ENCODE results near the gene MNS1. TPM values are rescaled to one million over a fixed set of nuclear protein-coding genes. Genes with fewer than 3 reads are reported as not detected.

Gene MNS1
- polyA plus RNA-seq, 3 donors, result 0.03 to 0.29 TPM; not detected in 1

DNA sequence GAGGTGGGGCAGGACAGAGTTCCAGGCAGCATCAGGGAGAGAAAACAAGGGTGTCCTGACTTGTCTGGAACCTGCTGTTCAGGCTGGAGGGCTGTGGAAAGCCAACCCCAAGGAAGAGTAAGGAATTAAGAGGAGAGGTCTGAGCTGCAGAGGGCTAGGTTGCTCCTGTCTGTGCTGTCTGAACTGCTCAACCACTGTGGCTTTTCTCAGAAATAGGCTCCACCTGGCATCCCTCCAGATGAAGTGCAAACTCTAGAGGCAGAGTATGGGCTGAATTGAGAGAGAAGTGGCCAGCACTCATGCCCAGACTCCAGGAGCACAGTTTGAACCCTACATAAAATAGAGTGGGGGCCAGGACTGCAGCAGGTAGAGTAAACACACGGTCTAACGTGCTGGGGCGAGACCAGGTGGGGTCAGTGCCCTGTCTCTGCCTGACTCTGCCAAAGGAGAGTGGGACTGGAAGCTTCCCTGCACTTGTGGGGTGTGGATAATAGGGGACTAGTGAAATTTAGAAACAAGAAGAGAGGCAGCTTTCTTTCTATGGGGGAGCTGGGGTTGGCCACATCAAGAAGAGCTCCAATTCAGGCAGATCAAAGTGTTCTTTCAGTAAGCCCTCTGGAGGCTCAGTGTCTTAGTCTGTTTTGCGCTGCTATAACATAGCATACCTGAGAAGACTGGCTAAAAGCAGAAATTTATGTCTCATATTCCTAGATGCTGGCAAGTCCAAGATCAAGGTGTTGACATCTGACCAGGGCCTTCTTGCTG, 28.0 kb upstream of the MNS1 start:
- TF ChIP-seq CTCF (IDR thresholded peaks at IDR 0.05), result no peak
- Histone ChIP-seq H3K79me2 (ENCODE audit: insufficient read depth, low read length) (no peaks in the 10 kb centered on the region), H3K36me3 (replicated peaks in 1 of 2; ENCODE audit: control insufficient read depth in 1 of 2, insufficient read depth in 2 of 2, low read length in 2 of 2) (no peaks in the 10 kb centered on the region), H3K27ac (ENCODE audit: low read depth in 1 of 2, low read length in 2 of 2) (no peak overlapping the region), H3K4me2 (replicated peaks; ENCODE audit: extremely low read depth, low read length, poor library complexity, severe bottlenecking) (no peak overlapping the region), H3K4me1 (ENCODE audit: control insufficient read depth in 1 of 2, insufficient read depth in 2 of 2, low read length in 2 of 2) (no peaks in the 10 kb centered on the region), H3K27me3 (ENCODE audit: control insufficient read depth in 2 of 2, insufficient read depth in 2 of 2, low read length in 2 of 2) (no peaks in the 10 kb centered on the region), H4K20me1 (ENCODE audit: insufficient read depth, low read length) (no peaks in the 10 kb centered on the region), H3K4me3 (replicated peaks in 1 of 3; ENCODE audit: low read depth in 2 of 3, low read length in 3 of 3) (no peak overlapping the region), H3K9ac (ENCODE audit: insufficient read depth, low read length, poor library complexity, severe bottlenecking) (no peak overlapping the region), H3K9me3 (replicated peaks in 1 of 2; ENCODE audit: control insufficient read depth in 1 of 2, insufficient read depth in 1 of 2, low read length in 2 of 2) (no peaks in the 10 kb centered on the region), H2AFZ (ENCODE audit: insufficient read depth, low read depth, low read length, poor library complexity, severe bottlenecking) (no peak overlapping the region)
- intact Hi-C loops (cut with micrococcal nuclease), result loop anchor here in 1 of 2 donors (10.0 kb wide), 1 partner anchor 1032 kb away; no protein-coding TSS in a partner anchor
- Mint-ChIP-seq H3K4me3 (peak overlapping the region in 1 of 2 donors; percentile 10), H3K36me3 (no peaks in the 10 kb centered on the region), H3K27ac (no peak overlapping the region), H3K27me3 (ENCODE audit: low read depth in 3 of 3) (peaks cover 0 to 3% (median 1%) of the 10 kb centered on the region in 3 donors), H3K9me3 (peaks cover 0 to 2% (median 0%) of the 10 kb centered on the region in 7 donors), H3K4me1 (peaks cover 4% of the 10 kb centered on the region)
- 90% methylated on average over 4 of the region's 4 CpGs for WGBS (ENCODE audit: insufficient coverage)
- DNase-seq, result no peak

- Histone ChIP-seq H3K36me3 (replicated peaks in 1 of 2; ENCODE audit: control insufficient read depth in 1 of 2, insufficient read depth in 2 of 2, low read length in 2 of 2) (no peaks in the 10 kb centered on the region), H3K4me1 (ENCODE audit: control insufficient read depth in 1 of 2, insufficient read depth in 2 of 2, low read length in 2 of 2) (no peaks in the 10 kb centered on the region), H2AFZ (ENCODE audit: insufficient read depth, low read depth, low read length, poor library complexity, severe bottlenecking) (no peak overlapping the region), H3K4me2 (replicated peaks; ENCODE audit: extremely low read depth, low read length, poor library complexity, severe bottlenecking) (no peak overlapping the region), H4K20me1 (ENCODE audit: insufficient read depth, low read length) (no peaks in the 10 kb centered on the region), H3K27me3 (ENCODE audit: control insufficient read depth in 2 of 2, insufficient read depth in 2 of 2, low read length in 2 of 2) (no peaks in the 10 kb centered on the region), H3K9me3 (replicated peaks in 1 of 2; ENCODE audit: control insufficient read depth in 1 of 2, insufficient read depth in 1 of 2, low read length in 2 of 2) (no peaks in the 10 kb centered on the region), H3K4me3 (replicated peaks in 1 of 3; ENCODE audit: low read depth in 2 of 3, low read length in 3 of 3) (no peak overlapping the region), H3K27ac (ENCODE audit: low read depth in 1 of 2, low read length in 2 of 2) (no peak overlapping the region), H3K79me2 (ENCODE audit: insufficient read depth, low read length) (no peaks in the 10 kb centered on the region), H3K9ac (ENCODE audit: insufficient read depth, low read length, poor library complexity, severe bottlenecking) (no peak overlapping the region)
- intact Hi-C loops (cut with micrococcal nuclease), result loop anchor here in 1 of 2 donors (10.0 kb wide), 1 partner anchor 1033 kb away; no protein-coding TSS in a partner anchor
- no peak overlapping the region for H3K27ac Mint-ChIP-seq
- no peak for TF ChIP-seq CTCF (IDR thresholded peaks at IDR 0.05)
- H3K36me3 Mint-ChIP-seq, result no peaks in the 10 kb centered on the region
- H3K27me3 Mint-ChIP-seq (ENCODE audit: low read depth in 3 of 3), result peaks cover 0 to 2% (median 1%) of the 10 kb centered on the region in 3 donors
- peak overlapping the region in 1 of 2 donors; percentile 10 for H3K4me3 Mint-ChIP-seq
- WGBS (ENCODE audit: insufficient coverage), result 69% methylated on average over 2 of the region's 3 CpGs
- H3K9me3 Mint-ChIP-seq, result peaks cover 0 to 2% (median 0%) of the 10 kb centered on the region in 7 donors
- DNase-seq, result no peak
- peaks cover 4% of the 10 kb centered on the region for H3K4me1 Mint-ChIP-seq
Measured at GRCh38 chr15:56492236-56492635, 27.3 kb upstream of the MNS1 start.
